Testis (tissue), 3 donors: ENCODE measurements around the gene ARSH. TPM values are rescaled to one million over a fixed set of nuclear protein-coding genes. Genes with fewer than 3 reads are reported as not detected.

Experiments
- DNase-seq: peaks from one replicate; pipeline ENCODE4 v3.0.0-alpha.2; 2019
- H3K27ac ChIP-seq, 2 donors: fragments of 200-600 bp; sonication (generic); one replicate each; pipeline ENCODE4 v1.5.1; 2019
- H3K27me3 ChIP-seq: fragments of 200-600 bp; sonication (generic); one replicate; pipeline ENCODE4 v1.5.1; 2019
- H3K36me3 ChIP-seq: fragments of 200-600 bp; sonication (generic); one replicate; pipeline ENCODE4 v1.5.1; 2017; ENCODE audit warnings: low read depth; ENCODE audit errors: missing control alignments
- H3K4me1 ChIP-seq: fragments of 200-600 bp; sonication (generic); one replicate; pipeline ENCODE4 v1.5.1; 2019
- H3K4me3 ChIP-seq, 2 donors: fragments of 200-600 bp; sonication (generic); one replicate each; pipeline ENCODE4 v1.5.1; 2017 to 2019
- H3K9me3 ChIP-seq: fragments of 200-600 bp; sonication (generic); one replicate; pipeline ENCODE4 v1.5.1; 2017
- CTCF ChIP-seq, 3 experiments: fragments of 450-650 bp in 2 of 3; fragments of 200-600 bp in 1 of 3; sonication (generic) in 1 of 3; IDR thresholded peaks; one replicate each; pipeline ENCODE4 v1.5.1; 2016 to 2019; ENCODE audit warnings: antibody characterized with exemption in 3 of 3, mild to moderate bottlenecking in 2 of 3, moderate library complexity in 1 of 3
- POLR2A ChIP-seq: fragments of 450-650 bp; IDR thresholded peaks from one replicate; pipeline ENCODE4 v1.6.1; 2017; ENCODE audit warnings: antibody characterized with exemption, mild to moderate bottlenecking, moderate library complexity
- WGBS, 2 donors: methylation state at CpG; one replicate each; pipeline ENCODE4 v1.1.5; 2018; 5-methylcytosine and 5-hydroxymethylcytosine counted together
- intact Hi-C: fragments of 100-400 bp; cut with DNase I; formaldehyde crosslinking; loops from one replicate; pipeline ENCODE4 v1.15.1; 2023; ENCODE audit warnings: low total_unique reads
- polyA plus RNA-seq: library from polyadenylated mRNA; stranded (reverse); fragments of 350-450 nt; fragmentation: Illumina TruSeq; extraction: RNeasy Lipid Tissue Mini Kit (QIAGEN cat#74804); gene quantifications from one replicate; pipeline ENCODE4 v1.2.3, GENCODE V29; 2014; ENCODE audit warnings: low read depth, low replicate concordance; ENCODE audit not compliant: insufficient read depth
- small RNA-seq, 2 donors: library from RNA; depleted of rRNA; stranded (forward); fragments of <200 nt; gene quantifications; one replicate each; pipeline ENCODE3, GENCODE V24; 2016
- total RNA-seq, 2 donors: library from RNA; depleted of rRNA; stranded (reverse); fragments of >200 nt; gene quantifications; one replicate each; pipeline ENCODE4 v1.2.3, GENCODE V29; 2016

The ARSH gene
- total and polyA plus RNA-seq, 3 donors from 2014 or later, result 0.25 TPM; not detected in 2

DNA sequence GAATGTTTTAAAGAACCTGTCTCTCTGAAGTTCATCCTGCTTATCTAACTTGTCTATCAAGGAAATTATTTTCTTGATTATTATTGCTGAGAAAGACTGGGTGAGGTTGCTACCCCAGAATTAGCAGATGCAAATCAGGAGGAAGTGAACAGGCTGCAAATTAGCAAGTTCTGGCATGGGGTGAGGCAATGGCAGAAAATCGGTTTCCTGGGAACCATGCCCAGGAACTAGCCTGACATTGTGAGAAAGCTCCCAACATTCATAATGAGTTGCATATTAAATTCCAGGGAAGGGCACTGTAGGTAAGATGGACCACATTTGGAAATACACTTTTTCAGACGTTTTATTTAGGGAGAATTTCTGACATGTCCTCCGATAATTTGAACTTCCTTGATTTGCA, 46.5 kb downstream of the ARSH start:
- no peaks in the 10 kb centered on the region for H3K9me3 ChIP-seq
- WGBS, 2 donors, result 69 to 75% methylated on average over 3 of the region's 3 CpGs
- H3K4me3 ChIP-seq, result no peak overlapping the region
- H3K27me3 ChIP-seq, result no peaks in the 10 kb centered on the region
- H3K4me1 ChIP-seq, result no peaks in the 10 kb centered on the region
- TF ChIP-seq CTCF (IDR thresholded peaks at IDR 0.05), result no peak
- no peak for TF ChIP-seq POLR2A
- no peak overlapping the region for H3K27ac ChIP-seq
- H3K36me3 ChIP-seq, result no peaks in the 10 kb centered on the region
- no peak for DNase-seq
- intact Hi-C loops, result no loop called here

- peak; percentile 27 for DNase-seq
- H3K27ac ChIP-seq, result no peak overlapping the region
Observed at GRCh38 chrX:3066555-3066954, 60.2 kb downstream of the ARSH start.

DNA sequence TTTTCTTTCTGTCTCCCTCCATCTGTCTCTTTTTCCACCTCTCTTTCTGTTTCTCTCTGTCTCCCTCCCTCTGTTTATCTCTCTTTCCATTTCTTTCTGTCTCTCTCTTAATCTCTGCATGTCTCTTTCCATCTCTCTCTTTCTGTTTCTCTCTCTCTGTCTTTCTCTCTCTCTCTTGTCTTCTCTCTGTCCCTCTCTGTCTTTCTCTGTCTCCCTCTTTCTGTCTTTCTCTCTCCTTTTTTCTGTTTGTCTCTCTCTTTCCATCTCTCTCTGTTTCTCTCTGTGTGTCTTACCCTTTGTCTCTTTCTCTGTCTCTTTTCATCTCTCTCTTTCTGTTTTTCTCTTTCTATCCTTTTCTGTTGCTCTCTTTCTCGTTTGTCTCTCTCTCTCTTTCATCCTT, 69.6 kb downstream of the ARSH start:
- no peak for DNase-seq
- Histone ChIP-seq H3K4me1 (no peaks in the 10 kb centered on the region), H3K4me3 (no peak overlapping the region), H3K27ac (no peak overlapping the region), H3K27me3 (no peaks in the 10 kb centered on the region), H3K9me3 (no peaks in the 10 kb centered on the region), H3K36me3 (no peaks in the 10 kb centered on the region)
- WGBS, 2 donors, result 20 to 54% methylated on average over 1 of the region's 1 CpG
- intact Hi-C loops, result no loop called here
- no peak for TF ChIP-seq POLR2A
- TF ChIP-seq CTCF (IDR thresholded peaks at IDR 0.05), result no peak

More at GRCh38 chrX:3066555-3066954, 60.2 kb downstream of the ARSH start:
- H3K9me3 ChIP-seq, result no peaks in the 10 kb centered on the region
- H3K27me3 ChIP-seq, result no peaks in the 10 kb centered on the region
- H3K4me1 ChIP-seq, result no peaks in the 10 kb centered on the region
- intact Hi-C loops, result no loop called here
- no peak overlapping the region for H3K4me3 ChIP-seq
- WGBS, 2 donors, result 22 to 32% methylated on average over 5 to 9 of the region's 9 CpGs
- TF ChIP-seq CTCF (IDR thresholded peaks at IDR 0.05) (no peak), POLR2A (no peak)
- H3K36me3 ChIP-seq, result no peaks in the 10 kb centered on the region

GRCh38 chrX:3076416-3076991, 70.2 kb downstream of the ARSH start:
- DNase-seq, result no peak
- Histone ChIP-seq H3K36me3 (no peaks in the 10 kb centered on the region), H3K4me1 (no peaks in the 10 kb centered on the region), H3K27me3 (no peaks in the 10 kb centered on the region), H3K4me3 (no peak overlapping the region), H3K9me3 (no peaks in the 10 kb centered on the region), H3K27ac (no peak overlapping the region)
- intact Hi-C loops, result no loop called here
- no peak for TF ChIP-seq POLR2A
- no peak for TF ChIP-seq CTCF (IDR thresholded peaks at IDR 0.05)
- WGBS, 2 donors, result 26 to 46% methylated on average over 20 to 21 of the region's 21 CpGs

Small RNA genes within 50 kb of the gene (small RNA-seq; reads per million reads assigned to genes)
- 0 reads per million in 2 donors for gene RN7SL578P

Other genes with a start within 250 kb of the ARSH start
- 1 to 10 TPM; 2.2 to 2.4 TPM for gene GYG2, start 177.6 kb upstream of the ARSH start, total RNA-seq
- gene GYG2, start 177.6 kb upstream of the ARSH start, polyA plus RNA-seq, result 2.6 TPM
- gene ARSD, start 77.2 kb upstream of the ARSH start, total RNA-seq, result 10 to 100 TPM; 25.4 to 37.0 TPM
- gene ARSD, start 77.2 kb upstream of the ARSH start, polyA plus RNA-seq, result 14.6 TPM
- under 1 TPM in 1 of 2 donors, not detected in 1; 0.16 TPM for gene ARSF, start 34.9 kb downstream of the ARSH start, total RNA-seq
- not detected for gene ARSF, start 34.9 kb downstream of the ARSH start, polyA plus RNA-seq